ENCODE measurements around the gene TMEM132E.

The TMEM132E gene

DNA sequence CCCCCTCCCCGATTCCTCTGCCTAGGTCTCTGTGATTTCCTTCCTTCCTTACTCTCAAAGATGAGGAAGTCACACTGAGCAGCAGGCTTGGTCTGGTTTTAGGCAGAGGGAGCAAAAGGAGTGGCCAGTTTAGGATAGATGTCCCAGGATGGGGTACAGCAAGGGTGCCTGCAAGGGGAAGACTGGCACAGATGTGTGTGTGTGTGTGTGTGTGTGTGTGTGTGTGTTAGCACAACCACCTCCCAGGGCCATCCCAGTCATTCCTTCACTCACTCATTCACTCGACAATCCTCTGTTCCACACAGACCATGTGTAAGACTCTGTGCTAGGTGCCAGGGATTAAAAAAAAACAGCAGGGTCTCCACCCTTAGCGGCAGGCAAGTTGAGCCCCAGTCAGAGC is 35.9 kb downstream of the TMEM132E start:
- no peak for DNase-seq (ENCODE audit: low read depth)
- TF ChIP-seq, protein P1, sequence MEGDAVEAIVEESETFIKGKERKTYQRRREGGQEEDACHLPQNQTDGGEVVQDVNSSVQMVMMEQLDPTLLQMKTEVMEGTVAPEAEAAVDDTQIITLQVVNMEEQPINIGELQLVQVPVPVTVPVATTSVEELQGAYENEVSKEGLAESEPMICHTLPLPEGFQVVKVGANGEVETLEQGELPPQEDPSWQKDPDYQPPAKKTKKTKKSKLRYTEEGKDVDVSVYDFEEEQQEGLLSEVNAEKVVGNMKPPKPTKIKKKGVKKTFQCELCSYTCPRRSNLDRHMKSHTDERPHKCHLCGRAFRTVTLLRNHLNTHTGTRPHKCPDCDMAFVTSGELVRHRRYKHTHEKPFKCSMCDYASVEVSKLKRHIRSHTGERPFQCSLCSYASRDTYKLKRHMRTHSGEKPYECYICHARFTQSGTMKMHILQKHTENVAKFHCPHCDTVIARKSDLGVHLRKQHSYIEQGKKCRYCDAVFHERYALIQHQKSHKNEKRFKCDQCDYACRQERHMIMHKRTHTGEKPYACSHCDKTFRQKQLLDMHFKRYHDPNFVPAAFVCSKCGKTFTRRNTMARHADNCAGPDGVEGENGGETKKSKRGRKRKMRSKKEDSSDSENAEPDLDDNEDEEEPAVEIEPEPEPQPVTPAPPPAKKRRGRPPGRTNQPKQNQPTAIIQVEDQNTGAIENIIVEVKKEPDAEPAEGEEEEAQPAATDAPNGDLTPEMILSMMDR (conservative IDR thresholded peaks at IDR 0.05; ENCODE audit: low read length) = no peak
- no peak overlapping the region for H3K4me3 ChIP-seq (ENCODE audit: low read length)

- DNase-seq (ENCODE audit: low read depth) = no peak
- TF ChIP-seq, protein P1 (conservative IDR thresholded peaks at IDR 0.05; ENCODE audit: low read length) = no peak
- no peak overlapping the region for H3K4me3 ChIP-seq (ENCODE audit: low read length)
Observed at GRCh38 chr17:34616148-34616547, 36.8 kb downstream of the TMEM132E start.

GRCh38 chr17:34617398-34617797 is 38.0 kb downstream of the TMEM132E start:
- TF ChIP-seq, protein P1 (conservative IDR thresholded peaks at IDR 0.05; ENCODE audit: low read length) = no peak
- H3K4me3 ChIP-seq (ENCODE audit: low read length) = no peak overlapping the region
- no peak for DNase-seq (ENCODE audit: low read depth)

DNA sequence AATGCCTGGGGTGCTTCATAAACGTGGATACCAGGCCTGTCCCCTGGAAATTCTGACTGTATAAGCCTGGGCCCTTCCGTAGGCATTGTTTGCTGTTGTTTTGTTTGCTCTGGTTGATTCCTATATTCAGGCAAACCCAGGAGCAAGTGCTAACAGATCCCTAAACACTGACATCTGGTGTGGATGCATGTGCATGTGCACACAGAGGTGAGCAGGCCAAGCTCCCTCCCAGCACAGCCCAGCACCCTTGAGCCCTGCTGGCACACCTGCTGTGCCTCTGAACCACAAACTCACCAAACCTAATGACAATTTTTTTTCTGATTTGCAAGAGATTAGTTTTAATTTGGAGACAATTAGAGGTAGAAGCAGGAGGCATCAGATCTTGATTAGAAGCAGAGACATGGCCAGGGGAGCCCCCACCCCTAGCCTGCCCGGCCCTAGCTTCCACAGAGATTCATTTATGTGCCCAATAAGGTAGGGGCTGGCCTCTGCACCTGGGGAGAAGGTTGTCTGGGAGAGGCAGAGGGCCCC is 40.4 kb downstream of the TMEM132E start:
- no peak for DNase-seq (ENCODE audit: low read depth)
- TF ChIP-seq, protein P1 (conservative IDR thresholded peaks at IDR 0.05; ENCODE audit: low read length) = no peak
- H3K4me3 ChIP-seq (ENCODE audit: low read length) = no peak overlapping the region

GRCh38 chr17:34620458-34620857 is 41.1 kb downstream of the TMEM132E start:
- DNase-seq (ENCODE audit: low read depth) = no peak
- no peak overlapping the region for H3K4me3 ChIP-seq (ENCODE audit: low read length)
- TF ChIP-seq, protein P1 (conservative IDR thresholded peaks at IDR 0.05; ENCODE audit: low read length) = no peak

DNA sequence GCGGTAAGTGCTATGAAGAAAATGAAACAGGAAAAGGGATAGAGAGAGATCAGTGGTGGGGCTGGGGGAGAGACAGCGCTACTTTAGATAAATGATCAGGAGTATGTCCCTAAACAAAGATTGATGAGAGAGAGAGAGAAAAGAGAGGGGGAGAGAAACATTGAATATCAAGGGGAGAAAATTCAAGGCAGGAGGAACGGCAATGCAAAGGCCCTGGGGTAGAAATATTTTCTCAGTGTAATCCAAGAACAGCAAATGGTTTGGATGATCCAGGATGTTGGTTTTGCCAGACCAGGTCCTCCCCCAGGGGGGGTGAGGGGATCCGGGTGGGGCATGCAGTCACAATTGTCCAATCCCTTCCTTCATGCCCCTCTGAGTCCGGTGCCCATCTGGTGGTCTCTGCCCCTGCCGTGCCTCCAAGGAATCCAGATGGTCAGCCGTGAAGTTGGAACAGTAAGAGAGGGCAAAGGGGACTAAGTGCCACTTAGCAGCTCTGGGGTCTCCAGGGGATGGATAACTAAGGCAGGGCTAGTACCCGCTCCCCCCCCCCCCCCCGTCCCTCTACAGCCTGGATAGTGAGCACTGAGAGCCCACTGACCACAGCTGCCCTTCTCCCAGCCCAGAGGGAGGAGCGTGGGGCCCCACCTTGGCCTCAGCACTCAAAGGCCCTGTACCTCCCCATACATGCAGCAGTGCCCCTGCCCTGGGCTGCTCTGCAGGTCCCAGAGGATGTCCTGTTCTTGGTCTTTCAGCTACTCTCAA is 43.7 kb downstream of the TMEM132E start:
- DNase-seq (ENCODE audit: low read depth) = no peak
- TF ChIP-seq, protein P1 (conservative IDR thresholded peaks at IDR 0.05; ENCODE audit: low read length) = no peak
- H3K4me3 ChIP-seq (ENCODE audit: low read length) = no peak overlapping the region
